Parathyroid adenoma (tissue), 2 donors: Measurements from ENCODE around the gene CEP57L1.
A peak's percentile ranks its signal among the peaks of the same experiment; 100 is the strongest.

Experiments
- H2AFZ ChIP-seq: fragments of 300-600 bp; sonication (generic); one replicate; pipeline ENCODE4 v1.7.0; 2017; ENCODE audit warnings: antibody characterized with exemption, mild to moderate bottlenecking
- H3K27ac ChIP-seq: fragments of 300-600 bp; sonication (generic); one replicate; pipeline ENCODE4 v1.7.0; 2017
- H3K27me3 ChIP-seq: fragments of 300-600 bp; sonication (generic); one replicate; pipeline ENCODE4 v1.7.0; 2017; ENCODE audit warnings: low read length; ENCODE audit not compliant: control insufficient read depth, insufficient read depth
- H3K36me3 ChIP-seq: fragments of 300-600 bp; sonication (generic); one replicate; pipeline ENCODE4 v1.7.0; 2017; ENCODE audit warnings: low read length; ENCODE audit not compliant: control insufficient read depth, insufficient read depth
- H3K4me1 ChIP-seq: fragments of 300-600 bp; sonication (generic); one replicate; pipeline ENCODE4 v1.7.0; 2017; ENCODE audit warnings: control low read depth
- H3K4me2 ChIP-seq: fragments of 300-600 bp; sonication (generic); one replicate; pipeline ENCODE4 v1.7.0; 2017; ENCODE audit warnings: low read length
- H3K4me3 ChIP-seq: fragments of 300-600 bp; sonication (generic); one replicate; pipeline ENCODE4 v1.7.0; 2017; ENCODE audit warnings: low read depth, low read length
- H3K79me2 ChIP-seq: fragments of 300-600 bp; sonication (generic); one replicate; pipeline ENCODE4 v1.7.0; 2017; ENCODE audit warnings: control low read depth
- H3K9ac ChIP-seq: fragments of 300-600 bp; sonication (generic); one replicate; pipeline ENCODE4 v1.7.0; 2017; ENCODE audit warnings: mild to moderate bottlenecking
- H3K9me3 ChIP-seq: fragments of 300-600 bp; sonication (generic); one replicate; pipeline ENCODE4 v1.7.0; 2017; ENCODE audit warnings: low read length; ENCODE audit not compliant: control insufficient read depth
- TF ChIP-seq, protein P1 (sequence below): fragments of 300-600 bp; sonication (generic); IDR thresholded peaks from one replicate; pipeline ENCODE4 v1.7.0; 2017; ENCODE audit warnings: antibody characterized with exemption, mild to moderate bottlenecking
- donor health status: primary hyperparathyroidism.

The CEP57L1 gene

GRCh38 chr6:109053336-109053735 lies 42.0 kb upstream of the CEP57L1 start:
- H3K79me2 ChIP-seq = peaks cover 53% of the 10 kb centered on the region
- H3K9me3 ChIP-seq = no peaks in the 10 kb centered on the region
- H3K27me3 ChIP-seq = no peaks in the 10 kb centered on the region
- no peak overlapping the region for H3K27ac ChIP-seq
- H3K4me1 ChIP-seq = peaks cover 18% of the 10 kb centered on the region
- H2AFZ ChIP-seq = peak overlapping the region; percentile 5
- H3K36me3 ChIP-seq = no peaks in the 10 kb centered on the region
- H3K9ac ChIP-seq = no peak overlapping the region
- TF ChIP-seq, protein P1, sequence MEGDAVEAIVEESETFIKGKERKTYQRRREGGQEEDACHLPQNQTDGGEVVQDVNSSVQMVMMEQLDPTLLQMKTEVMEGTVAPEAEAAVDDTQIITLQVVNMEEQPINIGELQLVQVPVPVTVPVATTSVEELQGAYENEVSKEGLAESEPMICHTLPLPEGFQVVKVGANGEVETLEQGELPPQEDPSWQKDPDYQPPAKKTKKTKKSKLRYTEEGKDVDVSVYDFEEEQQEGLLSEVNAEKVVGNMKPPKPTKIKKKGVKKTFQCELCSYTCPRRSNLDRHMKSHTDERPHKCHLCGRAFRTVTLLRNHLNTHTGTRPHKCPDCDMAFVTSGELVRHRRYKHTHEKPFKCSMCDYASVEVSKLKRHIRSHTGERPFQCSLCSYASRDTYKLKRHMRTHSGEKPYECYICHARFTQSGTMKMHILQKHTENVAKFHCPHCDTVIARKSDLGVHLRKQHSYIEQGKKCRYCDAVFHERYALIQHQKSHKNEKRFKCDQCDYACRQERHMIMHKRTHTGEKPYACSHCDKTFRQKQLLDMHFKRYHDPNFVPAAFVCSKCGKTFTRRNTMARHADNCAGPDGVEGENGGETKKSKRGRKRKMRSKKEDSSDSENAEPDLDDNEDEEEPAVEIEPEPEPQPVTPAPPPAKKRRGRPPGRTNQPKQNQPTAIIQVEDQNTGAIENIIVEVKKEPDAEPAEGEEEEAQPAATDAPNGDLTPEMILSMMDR = no peak
- H3K4me2 ChIP-seq = no peak overlapping the region
- no peak overlapping the region for H3K4me3 ChIP-seq

- Histone ChIP-seq H3K79me2 (peaks cover 55% of the 10 kb centered on the region), H3K4me2 (no peak overlapping the region), H3K9ac (no peak overlapping the region), H3K4me3 (no peak overlapping the region), H3K36me3 (no peaks in the 10 kb centered on the region), H3K4me1 (peaks cover 23% of the 10 kb centered on the region), H3K27ac (no peak overlapping the region), H3K9me3 (no peaks in the 10 kb centered on the region), H2AFZ (no peak overlapping the region), H3K27me3 (no peaks in the 10 kb centered on the region)
- TF ChIP-seq, protein P1 = no peak
Observed at GRCh38 chr6:109055771-109056235, 39.5 kb upstream of the CEP57L1 start.

DNA sequence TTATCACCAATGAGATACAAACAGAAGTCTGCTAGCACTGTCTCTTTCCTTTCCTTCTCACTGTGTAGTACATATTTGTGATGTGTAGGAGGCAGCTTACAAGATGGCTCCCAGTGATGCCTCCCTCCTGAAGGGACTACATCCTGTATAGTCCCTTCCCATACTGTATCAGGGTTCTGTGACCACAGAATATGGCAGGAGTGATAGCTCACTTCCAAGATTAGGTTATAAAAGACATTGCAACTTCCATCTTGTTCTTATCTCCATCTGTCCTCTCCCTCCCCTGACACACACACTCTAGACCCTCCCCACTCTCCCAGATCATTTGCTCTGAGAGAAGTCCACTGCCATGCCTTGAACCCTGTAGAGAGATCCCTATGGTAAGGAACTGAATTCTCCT lies 38.6 kb upstream of the CEP57L1 start:
- Histone ChIP-seq H3K9ac (no peak overlapping the region), H3K27ac (no peak overlapping the region), H2AFZ (no peak overlapping the region), H3K4me3 (no peak overlapping the region), H3K9me3 (no peaks in the 10 kb centered on the region), H3K79me2 (peaks cover 59% of the 10 kb centered on the region), H3K4me1 (peaks cover 21% of the 10 kb centered on the region), H3K4me2 (no peak overlapping the region), H3K36me3 (no peaks in the 10 kb centered on the region), H3K27me3 (no peaks in the 10 kb centered on the region)
- TF ChIP-seq, protein P1 = no peak

DNA sequence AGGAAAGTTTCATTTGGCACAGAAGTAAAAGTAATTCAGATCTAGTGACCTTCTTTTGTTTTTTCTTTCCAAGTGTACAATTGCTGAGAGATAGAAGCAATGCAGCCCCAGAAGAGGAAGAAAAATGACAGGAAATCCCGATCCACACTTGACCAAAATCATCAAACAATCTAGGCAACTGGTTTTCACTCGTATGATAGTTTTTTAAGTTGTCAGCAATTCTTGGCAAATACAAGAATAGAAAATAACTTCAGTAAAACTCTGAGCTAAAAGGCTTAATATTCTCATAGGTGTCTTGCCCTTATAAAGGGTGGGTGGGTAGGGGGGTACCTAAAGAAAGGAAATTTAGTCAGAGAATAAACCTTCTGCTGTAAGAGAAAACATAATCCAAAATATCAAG lies 36.7 kb upstream of the CEP57L1 start:
- Histone ChIP-seq H3K4me1 (peaks cover 17% of the 10 kb centered on the region), H3K27me3 (no peaks in the 10 kb centered on the region), H3K4me3 (no peak overlapping the region), H2AFZ (peak overlapping the region; percentile 10), H3K79me2 (peaks cover 61% of the 10 kb centered on the region), H3K9ac (no peak overlapping the region), H3K9me3 (no peaks in the 10 kb centered on the region), H3K27ac (peak overlapping the region; percentile 8), H3K4me2 (peak overlapping the region; percentile 22), H3K36me3 (no peaks in the 10 kb centered on the region)
- TF ChIP-seq, protein P1 = no peak

- Histone ChIP-seq H2AFZ (no peak overlapping the region), H3K27ac (no peak overlapping the region), H3K79me2 (peaks cover 62% of the 10 kb centered on the region), H3K4me2 (no peak overlapping the region), H3K9me3 (no peaks in the 10 kb centered on the region), H3K27me3 (no peaks in the 10 kb centered on the region), H3K4me3 (no peak overlapping the region), H3K4me1 (peaks cover 19% of the 10 kb centered on the region), H3K36me3 (no peaks in the 10 kb centered on the region), H3K9ac (no peak overlapping the region)
- TF ChIP-seq, protein P1 = no peak
Observed at GRCh38 chr6:109059153-109059552, 36.2 kb upstream of the CEP57L1 start.
